ENCODE data around the gene TDRD10.

- TF ChIP-seq ZNF70 (CRISPR knock-in tag; IDR thresholded peaks at IDR 0.05) (no peak), ZFP30 (CRISPR knock-in tag; IDR thresholded peaks at IDR 0.05) (no peak), TSHZ2 (CRISPR knock-in tag; IDR thresholded peaks at IDR 0.05) (no peak), CREB5 (CRISPR knock-in tag; IDR thresholded peaks at IDR 0.05; ENCODE audit: low read depth) (no peak)
These were observed 92.8 kb downstream of the TDRD10 start for GRCh38 chr1:154594811-154595210.

All from SK-N-SH treated with all-trans-retinoic acid at 6 μM for 48 hours (cell line).